NCI-H2227 treated with DMSO at 0.1 percent for 48 hours (cell line): ENCODE measurements around the gene RYR1.

Experiments used
- DNase-seq: peaks from one replicate; lab custom pipeline; 2025; lab: John Stamatoyannopoulos, UW

Gene RYR1

DNA sequence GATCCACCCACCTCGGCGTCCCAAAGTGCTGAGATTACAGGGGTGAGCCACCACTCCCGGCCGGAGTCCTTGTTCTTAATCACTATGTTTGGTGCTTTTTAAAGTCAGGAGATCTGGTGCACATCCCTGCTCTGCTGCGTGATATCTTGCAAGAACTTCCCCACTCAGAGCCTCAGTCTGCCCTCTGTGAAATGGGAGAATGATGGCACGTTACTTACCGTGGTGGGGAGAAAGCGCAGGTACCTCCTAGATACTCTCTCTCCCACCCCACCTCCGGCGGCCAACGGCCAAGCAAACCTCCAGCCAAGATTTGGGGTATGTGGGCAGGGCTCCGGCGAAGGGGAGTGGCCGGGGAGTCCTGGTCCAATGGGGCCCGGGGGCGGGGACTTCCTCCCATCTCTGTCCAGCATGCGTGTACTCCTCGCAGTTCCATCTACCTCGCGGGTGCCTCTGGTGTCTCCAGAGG lies at the start of gene RYR1:
Gene RYR1, plus strand, starts transcription at position 424 of the 466 bp plus-strand sequence. CDS start 139 bp downstream, outside the sequence.
- peak; percentile 38 for DNase-seq

- no peak for DNase-seq
These were observed 49.7 kb upstream of the RYR1 start for GRCh38 chr19:38383743-38384142.

DNA sequence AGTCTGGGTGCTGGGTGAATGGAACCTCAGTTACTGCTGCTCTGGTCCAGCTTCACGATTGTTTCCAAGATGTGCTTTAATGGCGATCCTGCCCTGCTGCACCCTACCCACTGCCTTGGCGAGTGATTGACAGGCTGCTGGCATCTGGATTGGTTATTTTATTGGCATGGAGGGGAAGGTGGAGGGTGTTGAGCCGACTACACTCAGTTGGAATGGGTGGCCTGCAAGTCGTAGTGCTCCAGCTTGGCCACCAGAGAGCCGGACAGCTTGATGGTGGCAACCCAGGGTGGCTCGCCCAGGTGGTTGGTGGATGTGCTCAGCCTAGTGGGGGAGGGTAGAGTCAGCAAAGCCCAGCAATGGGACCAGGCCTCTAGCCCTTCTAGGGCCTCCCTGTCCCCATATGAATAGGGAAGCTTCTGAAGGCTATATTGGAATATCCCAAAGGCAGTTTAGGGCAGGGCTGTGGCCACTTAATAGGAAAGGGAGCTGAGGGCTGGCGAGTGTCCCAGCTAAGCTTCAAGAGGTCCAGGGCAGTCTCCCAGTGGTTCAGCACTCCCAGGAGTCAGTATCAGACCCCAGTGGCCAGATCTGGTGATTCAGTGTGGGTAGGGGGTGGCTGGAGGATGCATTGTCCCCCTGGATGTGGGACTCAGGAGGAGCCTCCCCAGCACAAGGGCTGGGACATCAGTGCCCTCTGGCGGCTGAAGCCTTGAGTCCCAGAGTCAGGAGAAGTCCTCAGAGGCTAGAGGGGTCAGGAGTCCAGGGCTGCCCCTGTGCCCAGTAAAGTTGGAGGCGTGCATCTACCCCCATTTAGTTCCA lies 49.1 kb upstream of the RYR1 start:
- DNase-seq: no peak

DNA sequence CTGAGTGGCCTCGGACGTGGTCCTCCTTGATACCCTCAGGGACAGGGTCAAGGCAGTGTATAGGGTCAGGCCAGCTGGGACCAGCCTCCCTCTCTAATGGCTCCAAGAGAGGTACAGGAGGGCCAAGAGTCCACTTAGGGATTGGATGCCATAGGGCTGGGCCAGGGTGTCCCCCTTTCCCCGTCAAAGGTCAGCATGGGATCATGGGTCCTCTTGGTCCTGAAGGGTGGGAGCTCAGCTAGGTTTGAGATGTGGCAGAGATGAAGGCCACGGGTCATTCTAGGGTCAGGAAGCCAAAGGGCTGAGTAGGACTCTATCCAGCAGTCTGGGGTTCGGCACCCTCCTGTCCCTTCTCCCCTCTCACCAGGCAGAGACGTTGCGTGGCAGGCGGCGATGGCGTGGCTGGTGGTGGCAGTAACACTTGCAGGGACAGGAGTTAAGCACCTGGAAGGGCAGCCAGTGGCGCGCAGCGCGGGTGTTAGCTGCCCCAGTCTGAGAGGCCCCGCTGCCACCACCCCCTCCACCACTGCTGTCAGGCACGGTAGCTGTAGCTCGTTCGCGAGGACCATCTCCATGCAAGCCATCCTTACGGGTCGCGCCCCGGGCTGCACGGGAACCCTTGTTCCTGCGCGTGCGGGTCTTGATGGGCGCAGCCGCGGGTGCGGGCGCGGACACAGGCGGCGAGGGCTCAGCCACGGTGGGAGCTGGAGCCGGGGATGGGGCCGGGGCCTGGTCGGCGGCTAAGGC lies 48.3 kb upstream of the RYR1 start:
- no peak for DNase-seq

- no peak for DNase-seq
These were observed 47.7 kb upstream of the RYR1 start for GRCh38 chr19:38385804-38386257.

GRCh38 chr19:38386300-38386970 lies 47.1 kb upstream of the RYR1 start:
- DNase-seq: no peak

GRCh38 chr19:38386971-38387549 lies 46.4 kb upstream of the RYR1 start:
- no peak for DNase-seq

DNA sequence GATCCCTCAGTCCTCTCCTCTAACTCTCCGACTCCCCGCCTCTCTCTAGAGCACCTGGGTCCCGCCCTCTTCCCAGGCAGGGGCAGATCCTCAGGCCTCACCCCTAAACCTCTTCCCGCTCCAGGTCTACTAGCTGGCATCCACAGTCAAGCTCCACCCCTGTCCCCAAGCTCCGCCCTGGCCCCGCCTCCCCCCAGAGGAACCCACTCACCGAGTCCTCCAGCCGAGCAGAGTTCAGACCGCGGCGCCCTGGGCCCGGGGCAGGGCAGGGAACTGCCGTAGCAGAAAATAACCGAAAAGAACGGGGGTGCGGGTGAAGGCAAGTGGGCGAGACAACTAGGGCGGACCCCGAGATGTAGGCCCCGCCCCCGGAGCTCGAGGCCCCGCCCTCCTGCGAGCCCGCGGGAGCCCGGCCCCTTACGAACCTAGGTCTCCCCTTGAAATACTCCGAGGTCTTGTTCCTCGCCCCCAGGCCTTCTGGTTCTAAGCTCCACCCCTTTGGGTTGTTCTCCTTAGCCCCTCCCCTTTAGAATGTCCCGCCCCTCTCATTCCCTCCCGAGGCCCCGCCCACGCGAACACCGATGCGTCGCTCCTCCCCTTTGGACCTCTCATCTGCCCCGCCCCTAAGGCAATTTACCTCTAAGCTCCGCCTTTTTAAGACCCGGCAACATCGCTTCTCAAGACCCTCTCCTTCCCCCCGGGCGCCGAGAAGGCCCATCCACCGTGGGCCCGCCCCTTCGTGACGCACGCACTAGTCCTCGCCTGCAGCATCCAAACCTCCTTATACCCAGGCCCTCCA lies 45.7 kb upstream of the RYR1 start, which contains the start of gene GGN:
Gene GGN, minus strand, starts transcription at position 485 of the 799 bp plus-strand sequence. CDS start 773 bp downstream, outside the sequence.
- peak; percentile 100 for DNase-seq

GRCh38 chr19:38388349-38389100 lies 45.0 kb upstream of the RYR1 start, which contains the start of gene SPRED3:
SPRED3 (plus strand) TSS chr19:38388697; CDS start chr19:38390303, 1,606 bp downstream.
- peak; percentile 100 for DNase-seq

- peak; percentile 84 for DNase-seq
These were observed 44.2 kb upstream of the RYR1 start for GRCh38 chr19:38389101-38389925.

GRCh38 chr19:38389957-38390924 lies 43.2 kb upstream of the RYR1 start:
- DNase-seq: no peak

DNA sequence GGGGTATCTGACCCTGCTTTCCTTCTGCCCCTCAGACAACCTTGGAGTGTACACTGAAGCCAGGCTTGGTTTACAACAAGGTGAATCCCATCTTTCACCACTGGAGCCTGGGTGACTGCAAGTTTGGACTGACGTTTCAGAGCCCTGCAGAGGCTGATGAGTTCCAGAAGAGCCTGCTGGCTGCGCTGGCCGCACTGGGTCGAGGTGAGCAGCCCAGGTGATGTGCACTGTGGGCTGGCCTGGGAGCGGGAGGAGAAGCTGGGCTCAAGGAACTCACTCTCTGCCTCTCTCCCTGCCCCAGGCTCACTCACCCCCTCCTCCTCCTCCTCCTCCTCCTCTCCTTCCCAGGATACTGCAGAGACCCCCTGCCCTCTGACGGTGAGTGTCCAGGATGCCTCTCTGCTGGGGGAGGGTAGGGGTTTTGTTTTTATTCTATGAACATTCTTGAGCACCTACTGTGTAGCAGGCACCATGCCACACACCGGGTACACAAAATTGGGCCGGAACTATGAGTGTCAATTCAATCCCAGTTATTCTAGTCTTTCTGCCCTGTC lies 41.5 kb upstream of the RYR1 start:
- DNase-seq: no peak

DNA sequence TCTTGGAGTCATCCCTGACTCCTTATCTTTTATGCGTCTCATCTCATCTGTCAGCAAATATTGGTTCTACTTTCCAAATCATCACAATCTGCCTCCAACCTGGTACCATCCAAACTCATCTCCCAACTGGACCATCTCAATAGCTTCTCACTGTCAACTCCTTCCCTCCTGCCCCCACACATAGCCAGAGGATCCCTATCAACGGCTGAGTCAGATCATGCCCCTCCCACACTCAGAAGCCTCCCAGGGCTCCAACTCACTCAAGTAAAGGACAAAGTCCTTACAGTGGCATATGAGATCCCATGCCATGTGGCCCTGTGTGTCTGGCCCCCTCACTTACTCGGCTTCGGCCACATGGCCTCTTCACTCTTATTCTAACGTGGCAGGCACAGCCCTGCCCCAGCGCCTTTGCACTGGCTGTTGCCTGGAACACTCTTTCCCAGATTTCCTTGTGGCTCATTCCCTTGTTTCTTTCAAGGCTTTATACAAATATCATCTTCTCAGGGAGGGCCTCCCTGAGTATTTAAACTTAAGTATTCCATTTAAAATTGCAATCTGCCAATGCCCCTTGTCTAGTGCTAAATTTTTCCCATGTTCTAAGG lies 40.7 kb upstream of the RYR1 start:
- DNase-seq: no peak

- no peak for DNase-seq
These were observed 39.0 kb upstream of the RYR1 start for GRCh38 chr19:38394488-38394887.

- DNase-seq: no peak
These were observed 37.9 kb upstream of the RYR1 start for GRCh38 chr19:38395381-38396114.

- no peak for DNase-seq
These were observed 34.4 kb upstream of the RYR1 start for GRCh38 chr19:38399081-38399480.

DNA sequence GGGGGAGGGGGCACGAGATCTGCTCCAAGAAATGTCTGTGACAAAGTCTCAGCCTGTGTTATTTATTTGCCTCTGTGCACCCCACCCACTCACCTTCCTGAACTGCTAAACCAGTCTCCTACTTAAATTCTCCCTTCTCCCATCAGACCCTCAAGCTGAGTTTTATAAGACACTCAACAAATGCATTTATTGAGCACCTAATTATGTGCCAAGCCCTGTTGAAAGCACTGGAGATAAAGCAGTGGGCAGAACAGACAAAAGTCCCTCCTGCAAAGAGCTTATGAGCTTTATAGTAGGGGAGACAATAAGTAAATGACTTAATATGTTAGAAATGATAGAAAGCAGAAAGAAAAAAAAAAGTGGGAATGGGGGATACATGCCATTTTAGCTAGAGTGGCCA lies 34.0 kb upstream of the RYR1 start:
- DNase-seq: no peak
